ENCODE results near the gene BTBD1.
A peak's percentile ranks its signal among the peaks of the same experiment; 100 is the strongest.

Gene BTBD1

DNA sequence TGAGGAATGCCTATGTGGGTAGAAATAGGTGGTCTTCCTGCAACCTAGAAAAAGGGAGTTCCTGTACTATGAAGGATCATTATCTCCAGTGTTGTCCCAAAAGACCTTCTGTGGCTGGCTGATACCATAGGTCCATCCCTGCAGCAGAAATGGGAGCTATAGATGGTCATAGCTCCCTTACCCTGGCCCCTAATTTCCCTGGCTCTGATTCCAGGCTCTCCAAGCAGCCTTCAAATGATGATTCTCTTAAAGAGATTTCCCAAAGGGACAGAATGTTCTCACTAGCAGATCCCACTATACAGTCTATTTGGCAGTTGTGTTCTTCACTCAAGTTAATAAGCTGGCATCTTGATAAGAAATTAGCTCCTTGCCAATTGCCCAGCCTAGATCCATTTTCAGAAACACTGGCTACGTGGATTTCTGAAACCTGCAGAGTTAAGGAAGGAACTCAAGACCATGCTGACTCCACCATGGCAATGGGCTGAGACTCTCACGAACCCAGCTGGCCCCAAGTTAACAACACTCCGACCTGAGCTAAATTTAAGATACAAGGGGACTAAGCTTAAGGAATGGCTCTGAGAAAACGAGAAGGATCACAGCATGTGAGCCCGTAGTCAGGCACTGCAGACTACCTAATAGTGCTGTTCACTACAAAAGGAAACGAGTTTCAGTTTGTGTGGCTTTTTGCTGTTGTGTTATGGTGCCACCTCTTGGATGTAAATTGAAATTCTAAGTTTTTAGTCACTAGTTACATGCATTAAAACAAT, 67.0 kb downstream of the BTBD1 start:
- TF ChIP-seq, protein P1, sequence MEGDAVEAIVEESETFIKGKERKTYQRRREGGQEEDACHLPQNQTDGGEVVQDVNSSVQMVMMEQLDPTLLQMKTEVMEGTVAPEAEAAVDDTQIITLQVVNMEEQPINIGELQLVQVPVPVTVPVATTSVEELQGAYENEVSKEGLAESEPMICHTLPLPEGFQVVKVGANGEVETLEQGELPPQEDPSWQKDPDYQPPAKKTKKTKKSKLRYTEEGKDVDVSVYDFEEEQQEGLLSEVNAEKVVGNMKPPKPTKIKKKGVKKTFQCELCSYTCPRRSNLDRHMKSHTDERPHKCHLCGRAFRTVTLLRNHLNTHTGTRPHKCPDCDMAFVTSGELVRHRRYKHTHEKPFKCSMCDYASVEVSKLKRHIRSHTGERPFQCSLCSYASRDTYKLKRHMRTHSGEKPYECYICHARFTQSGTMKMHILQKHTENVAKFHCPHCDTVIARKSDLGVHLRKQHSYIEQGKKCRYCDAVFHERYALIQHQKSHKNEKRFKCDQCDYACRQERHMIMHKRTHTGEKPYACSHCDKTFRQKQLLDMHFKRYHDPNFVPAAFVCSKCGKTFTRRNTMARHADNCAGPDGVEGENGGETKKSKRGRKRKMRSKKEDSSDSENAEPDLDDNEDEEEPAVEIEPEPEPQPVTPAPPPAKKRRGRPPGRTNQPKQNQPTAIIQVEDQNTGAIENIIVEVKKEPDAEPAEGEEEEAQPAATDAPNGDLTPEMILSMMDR (IDR thresholded peaks at IDR 0.05; ENCODE audit: extremely low read depth, missing control alignments): no peak
- DNase-seq (ENCODE audit: low spot score): peak; percentile 76

DNA sequence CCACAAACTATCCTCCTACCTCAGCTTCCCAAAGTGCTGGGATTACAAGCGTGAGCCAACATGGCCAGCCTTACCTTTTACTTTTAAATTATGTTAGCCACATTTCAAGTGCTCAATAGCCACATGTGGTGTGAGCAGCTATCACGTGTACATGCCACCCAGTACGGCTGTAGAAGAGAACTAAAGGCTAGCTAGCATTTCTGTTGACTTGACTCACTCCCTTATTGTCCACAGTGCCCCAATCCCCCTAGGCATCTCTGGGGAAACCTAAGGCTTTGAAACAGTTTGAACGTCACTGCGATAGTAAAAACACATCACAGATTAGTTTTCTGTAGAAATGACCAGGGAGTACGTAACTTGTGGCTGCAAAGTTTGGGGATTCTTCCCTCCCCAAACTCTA, 67.6 kb downstream of the BTBD1 start:
- TF ChIP-seq, protein P1 (IDR thresholded peaks at IDR 0.05; ENCODE audit: extremely low read depth, missing control alignments): no peak
- DNase-seq (ENCODE audit: low spot score): no peak

DNA sequence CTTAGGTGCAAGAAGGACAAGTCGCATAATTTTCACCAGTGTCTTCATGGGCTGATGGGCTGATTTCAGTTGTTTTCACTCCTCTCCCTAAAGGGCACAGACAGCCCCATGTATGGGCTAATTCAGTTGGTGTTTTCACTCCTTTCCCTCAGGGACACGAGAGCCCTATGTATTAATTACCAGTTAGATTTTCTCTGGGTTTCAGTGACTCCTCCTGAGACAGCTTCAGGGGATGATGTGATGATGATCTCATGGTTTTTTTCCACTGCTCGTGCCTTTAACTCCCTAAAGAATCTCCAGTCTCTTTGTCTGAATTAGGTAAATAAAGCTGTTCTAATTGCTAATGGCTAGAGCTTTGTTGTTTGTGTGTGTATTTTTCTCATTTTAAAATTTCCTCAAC, 71.1 kb downstream of the BTBD1 start:
- no peak for DNase-seq (ENCODE audit: low spot score)
- TF ChIP-seq, protein P1 (IDR thresholded peaks at IDR 0.05; ENCODE audit: extremely low read depth, missing control alignments): no peak

GRCh38 chr15:82995076-82995475, 72.0 kb downstream of the BTBD1 start:
- TF ChIP-seq, protein P1 (IDR thresholded peaks at IDR 0.05; ENCODE audit: extremely low read depth, missing control alignments): no peak

GRCh38 chr15:82993144-82993543, 73.9 kb downstream of the BTBD1 start:
- TF ChIP-seq, protein P1 (IDR thresholded peaks at IDR 0.05; ENCODE audit: extremely low read depth, missing control alignments): no peak
- no peak for DNase-seq (ENCODE audit: low spot score)

More at GRCh38 chr15:82995076-82995475, 72.0 kb downstream of the BTBD1 start:
- no peak for DNase-seq (ENCODE audit: low spot score)

- TF ChIP-seq, protein P1 (IDR thresholded peaks at IDR 0.05; ENCODE audit: extremely low read depth, missing control alignments): no peak
- DNase-seq (ENCODE audit: low spot score): no peak
These were observed 74.5 kb downstream of the BTBD1 start for GRCh38 chr15:82992436-82992998.

DNA sequence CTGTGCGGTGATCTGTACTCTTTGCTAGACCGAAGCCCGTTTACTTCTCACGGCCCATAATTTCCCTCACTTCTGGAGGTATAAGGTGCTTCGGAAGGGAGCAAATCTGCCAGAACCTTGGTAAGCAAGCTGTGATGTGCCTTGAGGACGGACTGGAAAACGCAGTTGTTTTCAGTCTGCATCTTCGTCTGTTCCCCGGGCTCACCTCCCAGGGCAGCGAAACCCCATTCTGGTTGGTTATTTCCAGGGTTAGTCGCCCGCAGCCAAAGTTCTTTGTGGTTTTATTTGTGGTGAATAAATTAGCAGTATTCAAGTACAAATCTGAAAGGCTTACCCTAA, 80.6 kb downstream of the BTBD1 start:
- peak; percentile 55 for DNase-seq (ENCODE audit: low spot score)
- TF ChIP-seq, protein P1 (IDR thresholded peaks at IDR 0.05; ENCODE audit: extremely low read depth, missing control alignments): no peak

Data from GM20000 (cell line).